IPS-18c (cell line): ENCODE measurements around the gene ACADSB.

ENCODE experiments used
- H3K4me3 ChIP-seq: 2 replicates; pipeline ENCODE4 v1.7.0; 2013; ENCODE audit warnings: low read depth, mild to moderate bottlenecking, low read length, moderate library complexity; ENCODE audit not compliant: insufficient read depth
- H3K9me3 ChIP-seq: one replicate; pipeline ENCODE4 v1.6.1; 2013; ENCODE audit warnings: mild to moderate bottlenecking, low read length, moderate library complexity; ENCODE audit not compliant: control insufficient read depth, insufficient read depth

Gene ACADSB

DNA sequence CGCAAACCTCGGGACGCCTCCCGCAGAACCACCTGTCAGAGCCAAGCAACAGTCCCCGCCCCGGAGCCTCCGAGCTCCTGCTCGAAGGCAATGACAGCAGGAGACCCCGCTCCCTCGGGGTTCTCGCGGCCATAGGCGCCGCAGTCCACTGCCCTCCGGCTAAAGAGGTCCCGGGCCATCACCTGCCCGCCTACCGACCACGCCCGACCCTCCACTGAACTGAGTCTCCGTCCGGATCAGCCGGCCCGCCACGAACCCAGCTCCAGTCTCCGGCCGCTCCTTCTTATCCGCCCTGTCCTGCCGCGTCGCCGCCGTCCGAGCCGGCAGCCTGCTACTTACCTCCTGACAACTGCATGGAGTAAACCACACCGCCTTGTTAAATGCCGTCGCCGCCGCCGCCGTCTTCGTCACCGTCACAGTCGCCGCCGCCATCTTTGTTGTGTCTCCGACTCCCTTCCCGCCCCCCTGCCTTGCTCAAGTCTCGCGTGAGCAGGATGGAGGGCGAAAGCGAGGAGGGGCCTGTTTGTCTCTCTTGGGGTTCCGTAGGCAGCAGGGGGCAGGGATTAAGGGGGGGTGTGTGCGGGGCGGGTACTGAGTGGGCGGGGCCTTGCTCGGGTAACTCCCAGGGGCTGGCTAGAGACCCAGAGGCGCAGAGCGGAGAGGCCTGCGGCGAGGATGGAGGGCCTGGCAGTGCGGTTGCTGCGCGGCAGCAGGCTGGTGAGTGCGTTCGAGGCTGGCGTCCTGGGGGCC lies at the start of gene ACADSB, which contains the start of gene IKZF5:
Gene ACADSB, plus strand, starts transcription at position 652 of the 750 bp plus-strand sequence. Its CDS starts 24 bp downstream, at position 676.
Gene IKZF5, minus strand, starts transcription at position 441 of the 750 bp plus-strand sequence. CDS start 10,170 bp downstream, outside the sequence.
- Histone ChIP-seq H3K9me3 (no peaks in the 10 kb centered on the region), H3K4me3 (peak within 1 kb of the TSS; percentile 90)

DNA sequence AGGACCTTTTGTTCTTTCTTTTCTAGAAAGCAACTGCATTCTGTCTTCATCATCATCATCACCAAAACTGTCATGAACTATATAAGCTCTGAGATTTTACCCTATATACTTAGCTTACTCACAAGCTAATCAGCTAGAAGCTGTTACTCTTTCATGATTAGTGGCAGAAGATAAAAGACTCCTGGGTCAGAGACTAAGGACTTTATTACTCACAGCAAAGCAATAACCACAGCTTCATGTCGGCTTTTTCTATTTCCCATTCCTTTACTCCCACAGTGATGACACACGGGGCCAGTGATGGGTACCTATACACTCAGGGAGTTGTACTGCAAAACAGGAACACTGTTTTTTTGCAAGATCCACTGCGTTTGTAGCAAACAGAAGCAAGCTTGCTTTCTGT lies 46.4 kb upstream of the ACADSB start:
- Histone ChIP-seq H3K9me3 (peaks cover 2% of the 10 kb centered on the region), H3K4me3 (no peak overlapping the region)

DNA sequence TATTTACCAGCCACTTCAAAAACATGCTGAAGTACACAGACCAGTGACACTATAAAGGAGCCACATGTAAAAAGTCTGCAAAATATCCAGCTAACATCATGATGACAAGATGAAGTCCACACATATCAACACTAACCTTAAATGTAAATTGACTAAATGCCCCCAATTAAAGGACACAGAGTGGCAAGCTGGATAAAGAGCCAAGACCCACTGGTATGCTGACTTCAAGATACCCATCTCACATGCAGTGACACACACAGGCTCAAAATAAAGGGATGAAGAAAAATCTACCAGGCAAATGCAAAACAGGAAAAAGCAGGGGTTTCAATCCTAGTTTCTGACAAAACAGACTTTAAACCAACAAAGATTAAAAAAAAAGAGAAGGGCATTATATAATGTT lies 41.9 kb upstream of the ACADSB start:
- Histone ChIP-seq H3K4me3 (no peak overlapping the region), H3K9me3 (peaks cover 2% of the 10 kb centered on the region)

DNA sequence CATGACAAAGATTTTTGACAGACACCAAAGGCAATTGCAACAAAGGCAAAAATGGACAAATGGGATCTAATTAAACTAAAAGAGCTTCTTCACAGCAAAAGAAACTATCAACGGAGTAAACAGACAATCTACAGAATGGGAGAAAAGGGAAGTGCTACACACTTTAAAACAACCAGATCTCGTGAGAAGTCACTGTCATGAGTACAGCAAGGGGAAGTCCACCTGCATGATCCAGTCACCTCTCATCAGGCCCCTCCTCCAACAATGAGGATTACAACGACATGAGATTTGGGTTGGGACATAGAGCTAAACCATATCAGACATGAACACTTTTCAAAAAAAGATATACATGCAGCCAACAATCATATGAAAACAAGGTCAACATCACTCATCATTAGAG lies 40.1 kb upstream of the ACADSB start:
- H3K4me3 ChIP-seq = no peak overlapping the region

DNA sequence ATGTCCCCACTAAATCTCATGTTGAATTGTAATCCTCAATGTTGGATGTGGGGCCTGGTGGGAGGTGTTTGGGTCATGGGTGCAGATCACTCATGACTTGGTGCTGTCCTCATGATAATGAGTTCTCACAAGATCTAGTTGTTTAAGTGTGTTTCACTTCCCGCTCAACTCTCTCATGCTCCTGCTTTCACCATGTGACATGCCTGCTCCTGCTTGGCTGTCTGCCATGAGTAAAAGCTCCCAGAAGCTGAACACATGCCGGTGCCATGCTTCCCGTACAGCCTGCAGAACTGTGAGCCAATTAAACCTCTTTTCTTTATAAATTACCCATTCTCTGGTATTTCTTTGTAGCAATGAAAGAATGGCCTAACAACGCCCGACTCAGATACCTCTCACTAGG lies 34.8 kb upstream of the ACADSB start:
- H3K9me3 ChIP-seq = no peaks in the 10 kb centered on the region

More for the DNA sequence above, 40.1 kb upstream of the ACADSB start:
- peaks cover 2% of the 10 kb centered on the region for H3K9me3 ChIP-seq

DNA sequence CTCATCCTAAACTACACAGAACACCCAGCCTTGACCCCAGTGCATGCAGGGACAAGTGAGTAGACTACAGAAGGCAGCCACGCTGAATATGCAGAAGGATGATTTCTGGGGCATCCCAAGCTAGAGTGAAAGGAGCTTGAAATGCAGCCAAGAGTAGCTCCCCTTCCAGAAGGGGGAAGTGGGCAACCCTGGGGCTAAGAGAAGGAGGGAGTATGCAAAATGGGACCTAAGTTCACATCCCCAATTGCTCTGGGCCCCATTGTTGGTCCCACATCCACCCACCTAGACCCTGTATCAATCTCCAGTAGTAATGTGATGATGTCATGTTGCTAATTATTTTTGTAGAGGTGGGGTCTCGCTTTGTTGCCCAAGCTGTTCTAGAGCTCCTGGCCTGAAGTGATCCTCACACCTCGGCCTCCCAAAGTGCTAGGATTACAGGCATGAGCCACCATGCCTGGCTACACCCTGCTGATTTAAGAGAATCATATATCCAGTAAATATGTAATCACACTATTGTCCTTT lies 34.2 kb upstream of the ACADSB start:
- Histone ChIP-seq H3K4me3 (no peak overlapping the region), H3K9me3 (no peaks in the 10 kb centered on the region)

More for the DNA sequence above, 34.8 kb upstream of the ACADSB start:
- H3K4me3 ChIP-seq = no peak overlapping the region

DNA sequence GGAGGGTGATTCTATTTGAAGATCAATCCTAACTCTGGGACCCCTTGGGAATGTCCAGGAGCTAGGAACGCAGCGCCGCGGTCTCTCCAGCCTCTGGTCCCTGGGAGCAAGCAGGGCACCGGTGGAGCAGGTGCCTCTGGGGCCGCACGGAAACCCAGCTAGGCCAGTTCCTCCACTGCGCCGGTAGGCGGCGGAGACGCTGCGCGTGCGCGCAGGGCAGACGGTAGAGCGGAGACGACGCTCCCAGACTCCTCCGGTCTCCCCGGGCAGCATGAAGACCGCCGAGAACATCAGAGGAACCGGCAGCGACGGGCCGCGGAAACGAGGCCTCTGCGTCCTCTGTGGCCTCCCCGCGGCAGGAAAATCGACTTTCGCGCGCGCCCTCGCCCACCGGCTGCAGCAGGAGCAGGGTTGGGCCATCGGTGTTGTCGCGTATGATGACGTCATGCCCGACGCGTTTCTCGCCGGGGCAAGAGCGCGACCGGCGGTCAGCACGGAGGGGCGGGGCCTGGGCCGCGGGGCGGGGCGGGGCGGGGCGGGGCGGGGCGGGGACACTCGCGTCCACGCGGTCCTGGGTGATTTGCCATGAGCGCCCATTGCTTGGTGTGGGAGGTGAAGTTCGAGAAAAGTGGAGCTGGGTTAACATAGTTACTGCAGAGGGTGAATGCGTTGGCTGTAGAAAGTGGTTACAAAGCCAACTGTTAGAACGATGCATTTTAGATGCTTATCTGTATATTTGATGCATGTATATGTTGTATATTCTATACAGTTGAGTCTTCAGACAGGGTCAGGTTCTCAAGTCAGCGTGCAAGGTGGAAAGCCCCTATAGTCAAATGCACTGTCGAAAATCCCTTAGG lies 28.4 kb upstream of the ACADSB start, which contains the start of gene PSTK:
Gene PSTK, plus strand, starts transcription at position 193 of the 857 bp plus-strand sequence. Its CDS starts 79 bp downstream, at position 272.
- no peaks in the 10 kb centered on the region for H3K9me3 ChIP-seq
- H3K4me3 ChIP-seq = peak within 1 kb of the TSS; percentile 91

DNA sequence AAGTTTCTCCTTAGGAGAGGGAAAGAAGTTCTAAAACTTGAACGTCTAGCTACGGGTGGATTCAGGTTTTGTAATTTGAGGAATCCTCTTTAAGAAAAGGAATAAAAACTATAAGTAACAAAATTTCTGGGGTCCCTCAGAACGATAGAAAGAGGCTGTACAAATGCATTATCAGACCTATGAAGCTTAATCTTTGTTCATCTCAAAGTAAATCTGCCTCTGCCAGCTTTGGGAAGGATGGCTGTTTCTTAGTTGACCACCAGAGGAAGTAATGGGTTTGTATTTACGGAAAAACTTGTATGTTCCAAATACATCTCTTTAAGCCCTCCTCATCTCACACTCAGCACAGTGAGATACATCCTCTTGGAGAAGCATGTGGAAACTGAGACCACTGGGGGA lies 27.7 kb upstream of the ACADSB start:
- Histone ChIP-seq H3K4me3 (peak overlapping the region; percentile 91), H3K9me3 (no peaks in the 10 kb centered on the region)

DNA sequence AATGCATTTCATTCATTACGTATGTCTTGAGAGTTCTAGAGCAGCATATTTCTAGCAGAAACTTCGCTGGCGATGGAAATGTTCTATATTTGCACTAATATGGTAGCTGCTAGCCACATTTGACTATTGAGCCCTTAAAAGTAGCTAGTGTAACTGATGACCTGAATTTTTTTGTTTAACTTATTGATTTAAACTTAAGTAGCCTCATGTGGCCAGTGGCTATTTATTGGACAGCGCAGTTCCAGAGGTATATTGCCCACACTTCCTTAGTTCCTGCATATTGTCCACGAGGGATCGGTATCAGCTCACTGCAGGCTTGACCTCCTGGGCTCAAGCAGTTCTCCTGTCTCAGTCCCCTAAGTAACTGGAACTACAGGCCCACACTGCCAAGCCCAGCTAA lies 24.9 kb upstream of the ACADSB start:
- Histone ChIP-seq H3K4me3 (no peak overlapping the region), H3K9me3 (no peaks in the 10 kb centered on the region)

DNA sequence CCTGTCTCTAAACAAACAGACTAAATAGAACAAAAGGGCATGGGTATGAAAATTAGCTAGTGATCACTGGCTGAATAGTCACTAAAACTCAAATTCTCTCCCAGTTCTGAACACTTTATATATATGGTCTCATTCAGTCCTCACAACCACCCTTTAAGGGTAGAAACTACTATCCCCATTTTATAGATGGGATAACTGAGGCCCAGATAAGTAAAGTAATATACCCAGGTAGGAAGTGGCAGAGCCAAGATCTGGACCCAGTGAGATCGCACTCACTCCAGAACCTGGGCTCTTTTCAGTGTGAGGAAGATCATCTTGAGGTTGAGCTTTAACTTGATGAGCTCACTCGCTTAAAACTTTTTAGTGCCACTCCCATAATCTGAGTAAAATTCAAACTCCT lies 24.1 kb upstream of the ACADSB start:
- no peaks in the 10 kb centered on the region for H3K9me3 ChIP-seq
- no peak overlapping the region for H3K4me3 ChIP-seq

DNA sequence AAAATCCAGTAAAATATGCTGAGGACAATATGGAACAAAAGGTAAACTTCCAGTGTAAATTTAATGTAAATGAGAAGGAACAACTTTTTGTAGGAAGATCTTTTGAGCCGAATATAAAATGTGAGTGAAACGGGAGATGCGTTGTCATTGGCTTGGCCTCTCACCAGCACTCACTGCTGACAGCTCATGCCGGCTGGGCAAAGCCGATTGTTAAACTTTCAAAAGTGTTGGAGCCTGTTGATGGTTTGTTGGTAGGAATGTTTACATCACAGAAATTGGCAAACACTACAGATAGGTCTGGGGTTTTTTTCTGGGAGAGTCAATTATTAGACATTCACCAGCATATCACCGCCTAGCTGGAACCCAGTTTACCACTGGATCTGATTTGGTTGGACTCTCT lies 22.5 kb upstream of the ACADSB start:
- H3K9me3 ChIP-seq = no peaks in the 10 kb centered on the region
- no peak overlapping the region for H3K4me3 ChIP-seq

DNA sequence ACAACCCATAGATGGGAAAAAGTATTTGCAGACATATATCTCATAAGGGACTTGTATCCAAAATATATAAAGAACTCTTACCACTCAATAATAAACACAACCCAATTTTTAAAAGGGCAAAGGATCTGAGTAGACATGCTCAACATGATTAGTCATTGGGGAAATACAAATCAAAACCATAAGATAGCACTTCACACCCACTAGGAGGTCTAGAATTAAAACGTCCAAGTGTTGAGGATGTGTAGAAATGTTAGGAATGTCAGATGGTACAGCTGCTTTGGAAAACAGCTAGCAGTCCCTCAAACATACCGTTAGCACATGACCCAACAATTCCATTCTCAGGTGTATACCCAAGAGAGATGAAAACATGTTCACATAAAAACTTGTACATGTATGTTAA lies 20.3 kb upstream of the ACADSB start:
- Histone ChIP-seq H3K9me3 (no peaks in the 10 kb centered on the region), H3K4me3 (no peak overlapping the region)

DNA sequence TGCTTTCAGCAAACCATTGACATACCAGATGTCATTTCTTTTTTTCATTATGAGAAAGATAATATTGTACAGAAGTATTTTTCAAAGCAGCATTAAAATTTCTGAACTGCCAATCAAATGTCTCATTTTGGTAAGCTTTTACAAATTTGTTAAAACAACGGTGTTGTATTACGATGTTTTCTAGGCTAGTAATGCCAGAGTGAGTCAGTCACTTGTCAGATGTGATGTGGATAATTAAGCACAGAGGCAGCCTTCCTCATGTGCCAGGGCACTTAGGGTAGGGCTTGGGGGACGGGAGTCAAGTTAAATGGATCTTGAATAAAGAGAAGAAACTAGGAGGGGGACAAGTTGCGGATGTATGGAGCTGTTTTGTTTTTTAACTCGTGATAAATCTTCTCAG lies 18.5 kb upstream of the ACADSB start:
- H3K9me3 ChIP-seq = no peaks in the 10 kb centered on the region
- H3K4me3 ChIP-seq = no peak overlapping the region

DNA sequence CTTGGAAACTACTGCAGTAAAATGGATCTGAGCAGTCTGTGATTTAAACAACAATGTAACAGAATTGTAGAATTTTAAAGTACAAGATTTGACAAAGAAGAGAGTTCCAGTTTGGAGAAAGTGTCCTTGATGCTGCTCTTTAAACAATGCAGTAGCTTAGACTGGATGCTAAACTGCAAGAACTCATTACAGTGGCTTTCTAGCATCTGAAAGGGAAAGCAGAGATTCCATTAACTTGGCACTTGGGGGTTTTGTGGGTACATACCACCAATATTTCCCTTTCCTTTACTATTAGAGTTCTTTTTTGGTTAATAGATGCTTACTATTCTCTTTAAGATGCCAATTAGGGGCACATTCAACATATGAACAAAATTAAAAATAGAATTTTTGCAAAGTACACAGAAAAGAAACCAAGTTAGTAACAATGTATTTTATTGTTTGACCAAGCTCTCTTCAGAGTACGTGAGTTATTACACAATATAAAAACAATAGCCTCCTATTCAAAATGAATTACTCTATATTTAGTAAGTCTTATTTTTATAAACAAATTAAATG lies 16.7 kb upstream of the ACADSB start:
- Histone ChIP-seq H3K4me3 (no peak overlapping the region), H3K9me3 (no peaks in the 10 kb centered on the region)

DNA sequence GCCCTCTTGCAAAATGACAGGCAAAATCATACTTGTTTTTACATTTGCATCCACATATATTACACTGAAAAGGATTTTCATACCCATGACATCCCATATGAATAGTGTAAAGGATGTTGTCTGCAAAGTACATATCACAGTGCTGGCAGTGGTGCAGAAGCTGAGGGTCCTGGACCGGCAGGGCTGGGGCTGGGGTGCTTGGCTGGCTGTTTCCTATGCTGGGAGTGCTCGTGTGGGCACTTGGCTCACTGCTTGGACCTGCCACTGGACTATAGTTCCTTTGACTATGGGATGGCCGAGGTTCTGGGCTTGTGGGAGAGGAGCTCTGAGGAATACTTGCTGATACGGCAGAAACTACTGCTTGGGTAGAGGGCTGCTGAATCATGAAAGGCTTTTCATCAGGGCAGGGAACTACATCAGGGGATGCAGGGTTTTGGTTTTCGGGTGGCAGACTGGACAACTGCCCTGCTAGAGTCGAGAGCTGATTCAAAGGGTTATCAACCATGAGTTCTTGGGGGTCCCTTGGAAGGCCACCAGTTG lies 14.9 kb upstream of the ACADSB start:
- no peak overlapping the region for H3K4me3 ChIP-seq

DNA sequence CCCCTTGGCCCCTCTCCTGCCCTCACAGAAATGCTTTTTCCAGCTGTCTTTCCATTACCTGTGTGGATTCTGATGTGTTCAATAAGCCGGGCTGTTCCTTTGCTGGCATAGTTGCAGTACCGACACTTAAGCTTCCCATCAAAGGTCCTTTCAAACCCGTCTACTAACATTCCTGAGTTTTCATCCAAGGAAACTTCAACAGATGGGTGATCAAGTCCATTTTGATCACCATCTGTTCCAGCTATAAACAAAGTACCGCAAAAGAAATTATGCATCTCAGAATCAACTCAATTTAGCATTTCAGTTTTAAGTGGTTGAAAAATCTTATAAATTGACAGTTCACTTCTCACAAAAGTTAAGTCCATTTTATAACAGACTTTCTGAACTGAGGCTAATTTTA lies 12.9 kb upstream of the ACADSB start:
- Histone ChIP-seq H3K4me3 (no peak overlapping the region), H3K9me3 (no peaks in the 10 kb centered on the region)

More for the DNA sequence above, 14.9 kb upstream of the ACADSB start:
- no peaks in the 10 kb centered on the region for H3K9me3 ChIP-seq

DNA sequence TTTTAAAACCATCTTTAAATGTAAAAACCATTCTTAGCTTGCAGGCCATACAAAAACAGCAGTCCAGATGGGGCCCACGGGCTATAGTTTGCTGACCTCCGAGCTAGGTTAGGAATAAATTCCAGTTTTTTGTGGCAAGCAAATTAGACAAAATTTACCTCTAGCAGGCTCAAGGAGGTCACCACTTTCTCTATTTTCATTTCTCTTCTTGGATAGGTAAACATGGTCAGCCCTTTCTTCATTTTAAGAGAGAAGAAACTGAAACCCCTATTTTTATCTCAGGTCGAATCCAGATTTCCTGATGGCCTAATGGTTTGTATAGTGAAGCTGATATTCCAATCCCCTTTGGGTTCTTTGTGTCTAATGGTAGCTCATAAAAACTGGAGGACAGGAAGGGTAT lies 10.9 kb upstream of the ACADSB start:
- Histone ChIP-seq H3K9me3 (no peaks in the 10 kb centered on the region), H3K4me3 (no peak overlapping the region)
